HCT116 (cell line): ENCODE measurements around the gene SEC11A.

ENCODE experiments used
- CEBPB ChIP-seq: IDR thresholded peaks from 2 replicates; pipeline ENCODE4 v1.6.1; 2012; ENCODE audit warnings: low read depth
- CTCF ChIP-seq, 3 experiments: fragments of 200-600 bp in 1 of 3; sonication (generic) in 1 of 3; IDR thresholded peaks in 2 of 3; conservative IDR thresholded peaks in 1 of 3; 2 replicates each; pipeline ENCODE4 v1.5.1; 2012 to 2017; ENCODE audit warnings: low read depth in 2 of 3, low read length in 2 of 3, antibody characterized with exemption in 1 of 3, borderline replicate concordance in 1 of 3, control low read depth in 1 of 3, mild to moderate bottlenecking in 1 of 3, mixed read lengths in 1 of 3, mixed run types in 1 of 3, moderate library complexity in 1 of 3; ENCODE audit not compliant: insufficient read depth in 1 of 3
- EZH2 ChIP-seq: fragments of 200-600 bp; sonication (generic); IDR thresholded peaks from 2 replicates; pipeline ENCODE4 v1.6.1; 2017; ENCODE audit warnings: antibody characterized with exemption, mixed run types
- EZH2phosphoT487 ChIP-seq: fragments of 200-600 bp; IDR thresholded peaks from 2 replicates; pipeline ENCODE4 v1.6.1; 2018; ENCODE audit warnings: antibody characterized with exemption, borderline replicate concordance
- POLR2A ChIP-seq: IDR thresholded peaks from 2 replicates; pipeline ENCODE4 v1.7.0; 2011; ENCODE audit warnings: borderline replicate concordance; ENCODE audit not compliant: insufficient read depth, insufficient read length; ENCODE audit errors: extremely low read depth
- POLR2AphosphoS5 ChIP-seq: IDR thresholded peaks from 2 replicates; pipeline ENCODE4 v1.6.1; 2011; ENCODE audit warnings: mild to moderate bottlenecking, low read depth, low read length, moderate library complexity
- RAD21 ChIP-seq: IDR thresholded peaks from 2 replicates; pipeline ENCODE4 v1.6.1; 2012; ENCODE audit warnings: low read depth, mild to moderate bottlenecking
- TF ChIP-seq, protein P1 (sequence below): IDR thresholded peaks from 2 replicates; pipeline ENCODE4 v1.6.1; 2012

DNA sequence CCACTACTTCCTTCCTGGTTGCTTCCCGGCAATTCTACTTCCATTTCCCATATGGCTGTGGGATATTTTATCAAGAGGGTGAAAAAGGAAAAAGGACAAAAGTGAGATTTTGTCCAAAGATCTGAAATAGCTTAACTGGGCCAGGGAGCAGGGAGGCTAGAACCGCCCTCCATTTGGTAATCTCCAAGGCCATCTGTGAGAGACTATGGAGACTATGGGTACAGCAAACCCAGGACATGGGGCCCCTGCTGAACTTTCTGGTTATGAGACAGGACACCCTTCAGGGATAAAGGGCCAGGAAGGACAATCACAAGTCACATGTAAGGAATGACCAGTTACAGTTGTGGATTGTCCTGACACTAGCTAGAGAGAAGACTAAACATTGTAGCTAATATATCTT is 90.8 kb downstream of the SEC11A start:
- TF ChIP-seq CTCF (IDR thresholded peaks at IDR 0.05 in 2 of 3, conservative IDR thresholded peaks at IDR 0.05 in 1 of 3; ENCODE audit: borderline replicate concordance in 1 of 3, insufficient read depth in 1 of 3, low read depth in 2 of 3, low read length in 2 of 3) (no peak), RAD21 (no peak), POLR2A (no peak), CEBPB (no peak), POLR2AphosphoS5 (no peak), EZH2phosphoT487 (no peak), EZH2 (no peak)
- TF ChIP-seq, protein P1, sequence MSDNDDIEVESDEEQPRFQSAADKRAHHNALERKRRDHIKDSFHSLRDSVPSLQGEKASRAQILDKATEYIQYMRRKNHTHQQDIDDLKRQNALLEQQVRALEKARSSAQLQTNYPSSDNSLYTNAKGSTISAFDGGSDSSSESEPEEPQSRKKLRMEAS: no peak
